A204.1 (cell line): ENCODE results near the gene HGD.
"Not testable (repeated sequence)": the region's sequence is repeated elsewhere in the genome, so short reads cannot be mapped to it uniquely, and the experiment has no call there.

ENCODE experiments used
- FAIRE-seq: peaks from 2 replicates; lab custom pipeline; 2012; peaks lifted over from hg19 to GRCh38; lab: Jason Lieb, UNC

HGD gene

GRCh38 chr3:120637851-120638559 lies 44.0 kb downstream of the HGD start:
- FAIRE-seq, result no peak

DNA sequence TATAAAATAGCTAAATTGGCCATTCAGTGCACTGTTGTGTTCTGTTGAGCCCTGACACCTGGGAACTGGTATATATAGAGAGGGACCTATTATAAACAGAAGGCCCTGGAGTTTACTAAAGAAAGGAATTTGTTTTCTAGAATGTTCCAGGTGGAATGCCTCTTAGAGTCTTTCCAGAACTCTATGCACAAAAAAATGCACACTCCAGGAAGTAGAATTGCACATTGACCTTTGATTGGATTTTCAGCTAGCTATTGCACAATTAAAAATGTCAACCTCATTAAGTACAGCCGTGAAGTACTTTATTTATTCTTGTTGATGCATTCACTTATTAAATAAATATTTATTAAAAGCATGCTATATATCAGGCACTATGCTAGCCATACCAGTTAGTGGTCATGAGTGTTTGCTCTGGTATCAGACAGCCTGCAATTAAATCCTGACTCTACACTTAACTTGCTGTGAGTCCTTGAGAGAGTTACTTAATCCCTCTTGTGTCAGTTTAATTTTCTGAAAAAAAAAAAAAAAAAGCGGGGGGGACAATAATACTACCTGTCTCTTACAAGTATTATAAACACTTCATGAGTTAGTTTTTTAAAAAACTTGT lies 45.1 kb downstream of the HGD start:
- FAIRE-seq, result no peak

DNA sequence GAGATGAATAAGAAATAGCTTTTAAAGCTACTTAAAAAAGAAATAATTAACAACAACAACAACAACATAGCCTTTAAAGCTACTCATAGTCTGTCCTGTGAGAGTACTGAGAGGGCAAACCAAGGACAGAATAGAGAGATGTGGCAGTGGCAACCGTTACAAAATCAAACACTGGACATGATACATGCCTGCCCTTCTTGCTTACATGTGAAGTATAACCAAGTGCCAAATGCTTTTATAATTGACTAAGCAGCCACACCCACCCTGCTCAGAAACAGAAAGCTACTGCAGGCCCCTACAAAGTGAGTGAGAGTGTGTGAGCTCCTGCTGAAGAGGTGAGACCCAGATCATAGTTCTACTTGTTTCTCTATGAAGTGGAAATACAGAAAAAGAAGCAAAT lies 47.5 kb downstream of the HGD start:
- FAIRE-seq, result no peak

DNA sequence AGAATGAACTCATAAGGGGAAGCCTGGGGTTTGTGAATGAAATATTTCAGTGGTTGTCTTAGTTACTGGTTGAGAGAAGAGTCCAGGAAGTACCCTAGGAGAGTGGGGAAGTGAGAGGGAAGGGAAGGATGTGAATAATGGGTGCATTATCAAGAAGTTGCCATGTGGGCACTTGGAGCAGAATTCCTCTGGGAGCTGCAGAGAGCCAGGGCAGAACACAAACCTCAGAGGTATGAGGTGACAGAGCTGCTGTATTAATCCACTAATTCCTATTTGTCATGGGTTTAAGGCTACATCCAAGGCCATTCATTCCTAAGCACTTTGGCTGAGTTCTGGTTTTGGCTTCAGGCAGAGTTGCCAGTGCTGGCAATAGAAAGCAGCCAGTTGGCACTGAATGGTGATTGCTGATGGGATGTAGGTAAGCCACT lies 56.9 kb downstream of the HGD start:
- FAIRE-seq, result no peak

DNA sequence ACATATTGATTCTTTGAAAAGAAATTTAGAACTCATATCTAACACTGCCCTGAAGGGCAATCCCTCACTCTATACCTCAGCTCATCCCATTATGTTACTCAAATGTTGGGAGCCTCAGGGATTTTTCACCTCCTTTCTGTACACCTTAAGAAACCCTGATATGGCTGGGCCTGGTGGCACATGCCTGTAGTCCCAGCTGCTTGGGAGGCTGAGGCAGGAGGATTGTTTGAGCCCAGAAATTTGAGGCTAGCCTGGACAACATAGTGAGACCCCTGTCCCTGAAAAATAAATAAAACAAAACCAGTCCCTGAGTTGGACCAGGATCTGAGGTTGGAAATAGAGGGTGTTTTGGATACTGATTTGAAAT lies 58.3 kb downstream of the HGD start:
- no peak for FAIRE-seq

DNA sequence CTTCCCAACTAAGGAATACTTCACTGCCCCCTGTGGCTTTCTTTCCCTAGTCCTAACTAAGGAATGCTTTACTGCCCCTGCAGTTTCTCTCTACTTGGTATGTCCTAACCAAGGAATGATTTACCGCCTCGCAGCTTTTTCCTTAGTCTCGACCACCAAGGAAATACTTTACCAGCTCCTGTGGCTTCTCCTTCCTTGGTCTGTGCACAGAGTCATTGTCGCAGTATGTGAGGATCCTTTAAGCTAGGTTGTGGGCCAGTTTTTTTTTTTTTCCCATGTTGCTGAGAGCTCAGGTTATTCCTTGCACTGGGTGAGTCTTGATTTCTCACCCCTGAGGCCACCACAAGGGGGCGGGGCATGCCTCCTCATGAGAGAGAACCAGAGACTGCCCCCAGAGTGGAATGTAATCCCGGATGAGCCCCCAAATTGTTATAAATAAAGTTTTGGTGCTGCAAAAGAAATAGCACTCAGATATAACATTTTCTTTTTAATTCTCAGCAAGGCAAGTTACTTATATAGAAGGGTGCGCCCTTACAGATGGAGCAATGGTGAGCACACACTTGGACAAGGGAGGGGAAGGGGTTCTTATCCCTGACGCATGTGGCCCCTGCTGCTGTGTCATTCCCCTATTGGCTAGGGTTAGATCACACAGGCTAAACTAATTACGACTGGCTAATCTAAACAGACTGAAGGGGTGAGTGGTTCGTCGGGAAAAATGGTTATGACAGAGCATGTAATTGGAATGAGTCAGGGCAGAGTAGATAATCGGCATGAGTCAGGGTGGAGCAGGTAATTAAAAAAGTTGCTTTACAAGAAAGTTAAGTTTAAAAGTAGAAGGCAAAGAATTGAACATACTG lies 58.9 kb downstream of the HGD start:
- no peak for FAIRE-seq

GRCh38 chr3:120622457-120622856 lies 59.6 kb downstream of the HGD start:
- no peak for FAIRE-seq

DNA sequence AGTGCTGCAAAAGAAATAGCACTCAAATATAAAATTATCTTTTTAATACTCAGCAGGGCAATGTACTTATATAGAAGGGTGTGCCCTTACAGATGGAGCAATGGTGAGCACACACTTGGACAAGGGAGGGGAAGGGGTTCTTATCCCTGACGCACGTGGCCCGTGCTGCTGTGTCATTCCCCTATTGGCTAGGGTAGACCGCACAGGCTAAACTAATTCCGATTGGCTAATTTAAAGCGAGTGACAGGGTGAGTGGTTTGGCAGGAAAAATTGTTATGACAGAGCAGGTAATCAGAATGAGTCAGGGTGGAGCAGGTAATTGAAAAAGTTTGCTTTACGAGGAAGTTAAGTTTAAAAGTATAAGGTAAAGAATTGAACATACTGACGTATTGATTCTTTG lies 65.3 kb downstream of the HGD start:
- FAIRE-seq, result not testable (repeated sequence)

DNA sequence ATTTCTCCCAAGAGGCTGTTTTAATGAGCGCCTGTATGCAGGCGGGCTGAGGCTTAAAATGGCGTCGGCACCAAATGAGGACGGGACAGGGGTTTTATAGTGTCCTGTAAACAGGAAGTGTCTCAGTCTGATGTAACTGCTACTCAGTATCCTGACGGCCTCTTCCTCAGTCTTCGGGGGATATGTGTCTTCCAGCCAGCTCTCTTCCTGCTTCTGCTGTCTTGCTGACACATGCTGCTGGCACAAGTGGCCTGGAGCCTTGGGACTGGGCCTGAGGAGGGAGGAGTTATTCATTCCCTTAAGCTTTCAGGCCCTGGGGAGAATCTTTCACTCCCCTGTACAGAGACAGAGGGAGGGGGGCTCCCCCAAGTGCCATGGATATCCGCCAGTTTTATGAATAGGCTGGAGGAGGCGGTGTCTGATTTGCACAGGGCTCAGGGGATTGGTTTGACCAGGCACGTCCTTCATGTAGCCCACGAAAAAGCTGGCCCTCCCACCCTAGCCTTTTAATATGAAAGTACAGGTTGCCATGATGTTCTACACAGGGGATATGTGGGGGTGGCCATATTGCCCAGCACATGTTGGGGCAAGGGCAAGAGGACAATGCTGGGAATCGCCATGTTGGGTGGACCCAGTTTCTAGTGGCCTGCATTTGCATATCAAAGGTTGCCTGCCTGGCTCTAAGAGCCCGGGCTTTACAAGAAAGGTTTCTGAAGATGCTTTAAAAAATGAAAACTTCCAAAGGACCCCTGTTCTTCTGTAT lies 66.0 kb downstream of the HGD start:
- no peak for FAIRE-seq

- FAIRE-seq, result no peak
Measured at GRCh38 chr3:120614765-120615164, 67.3 kb downstream of the HGD start.

DNA sequence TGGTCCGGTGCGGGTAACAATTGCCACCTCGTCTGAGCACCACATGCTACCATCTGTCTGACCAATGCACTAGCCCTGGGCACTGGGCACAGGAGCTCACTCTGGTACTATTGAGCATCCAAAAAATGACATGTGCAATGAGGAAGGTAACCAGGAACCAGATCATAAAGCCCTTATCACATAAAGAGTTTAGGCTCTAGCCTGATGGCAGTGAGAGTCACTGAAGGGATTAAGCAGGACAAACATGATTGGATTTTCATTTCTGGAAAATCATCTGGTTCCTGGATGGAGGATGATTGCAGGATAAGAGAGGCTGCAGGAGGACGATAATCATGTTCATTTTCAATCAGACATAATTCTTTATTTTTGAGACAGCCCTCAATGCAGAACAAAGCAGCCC lies 73.5 kb downstream of the HGD start:
- no peak for FAIRE-seq

- FAIRE-seq, result no peak
Measured at GRCh38 chr3:120604784-120605183, 77.3 kb downstream of the HGD start.

GRCh38 chr3:120604382-120604781 lies 77.7 kb downstream of the HGD start:
- no peak for FAIRE-seq

GRCh38 chr3:120602682-120603081 lies 79.4 kb downstream of the HGD start:
- no peak for FAIRE-seq

DNA sequence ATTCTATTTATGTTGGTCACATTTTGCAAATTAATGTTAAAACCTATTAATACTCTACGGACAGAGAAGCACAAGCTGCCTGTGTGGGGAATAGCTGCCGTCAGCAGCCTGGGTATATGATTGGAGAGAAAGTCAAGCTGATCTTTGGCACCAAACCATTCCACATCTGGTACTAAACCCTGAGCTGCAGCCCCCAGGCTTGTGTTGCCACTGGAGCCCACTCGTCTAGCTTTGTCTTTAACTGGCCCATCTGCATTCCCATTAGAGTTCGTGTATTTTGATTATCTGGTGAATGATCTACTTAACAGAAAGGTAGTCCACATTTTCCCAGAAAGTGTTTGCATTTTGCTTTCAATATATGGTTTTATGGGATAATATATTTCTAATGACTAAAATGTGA lies 80.5 kb downstream of the HGD start:
- FAIRE-seq, result no peak

- FAIRE-seq, result no peak
Measured at GRCh38 chr3:120599211-120599610, 82.8 kb downstream of the HGD start.

GRCh38 chr3:120597445-120598049 lies 84.5 kb downstream of the HGD start:
- no peak for FAIRE-seq

GRCh38 chr3:120596853-120597223 lies 85.2 kb downstream of the HGD start:
- FAIRE-seq, result peak; percentile 87

GRCh38 chr3:120596116-120596852 lies 85.8 kb downstream of the HGD start, which contains the start of gene NDUFB4:
Gene NDUFB4, plus strand, starts transcription at chr3:120596336. Its CDS starts 24 bp downstream, at chr3:120596360.
- peak; percentile 99 for FAIRE-seq

DNA sequence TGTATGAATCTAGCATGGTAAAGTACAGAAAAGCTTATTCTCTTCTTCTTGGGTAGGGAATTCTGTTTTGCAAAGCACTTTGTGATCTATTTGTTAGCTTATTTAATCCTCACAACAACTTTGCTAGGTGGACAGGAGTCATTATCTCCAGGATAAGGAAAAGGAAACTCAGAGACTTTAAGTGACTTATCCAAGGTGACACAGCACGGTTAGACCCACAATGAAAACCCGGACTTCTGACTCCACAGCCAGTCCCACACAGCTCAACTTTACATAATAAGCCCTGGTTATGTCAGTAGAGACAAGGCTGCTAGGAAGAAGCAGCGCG lies 86.3 kb downstream of the HGD start:
- no peak for FAIRE-seq

DNA sequence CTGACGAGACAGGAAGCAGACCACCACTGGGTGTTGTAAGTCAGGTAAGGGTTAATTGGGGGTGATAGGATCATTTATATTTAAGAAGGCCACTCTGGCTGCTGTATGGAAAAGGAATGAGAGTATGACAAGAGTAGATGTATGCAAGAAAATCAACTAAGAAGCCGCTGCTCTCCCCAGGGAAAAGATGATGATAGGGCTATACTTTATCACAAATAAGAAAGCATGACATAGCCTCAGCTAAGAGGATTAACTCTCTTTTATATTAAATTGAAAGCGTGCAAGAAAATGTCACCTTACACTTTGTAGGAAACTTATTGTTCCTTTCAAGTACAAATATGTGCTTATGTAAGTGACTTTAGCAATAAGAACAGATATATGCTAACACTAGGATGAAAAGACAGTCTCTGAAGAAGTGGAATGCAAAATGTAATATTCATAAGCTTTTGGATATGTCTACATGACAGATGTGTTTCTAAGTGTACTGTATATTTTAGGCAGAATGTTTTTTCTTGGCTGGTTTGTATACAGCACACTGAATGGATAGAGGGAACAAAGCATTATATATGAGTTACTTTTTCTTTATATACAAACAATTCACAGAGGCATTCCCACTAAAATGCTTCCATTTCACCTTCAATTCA lies 94.6 kb downstream of the HGD start:
- no peak for FAIRE-seq
